A673 (cell line): Measurements from ENCODE around the gene ZBED6.

Source experiments
- CTCF ChIP-seq: fragments of 300-800, 200-600 bp; sonication (generic); conservative IDR thresholded peaks from 2 replicates; pipeline ENCODE4 v1.5.1; 2017; ENCODE audit warnings: low read depth, mild to moderate bottlenecking, antibody characterized with exemption, low read length, moderate library complexity, mixed read lengths
- EZH2 ChIP-seq: fragments of 200-600 bp; sonication (generic); IDR thresholded peaks from 2 replicates; pipeline ENCODE4 v1.6.1; 2017; ENCODE audit warnings: borderline replicate concordance, low read depth, mild to moderate bottlenecking, mixed read lengths, antibody characterized with exemption, low read length; ENCODE audit not compliant: poor library complexity, severe bottlenecking

GRCh38 chr1:203760506-203760905 lies 34.9 kb upstream of the ZBED6 start:
- TF ChIP-seq CTCF (no peak), EZH2 (no peak)
